ENCODE data around the gene LTBP1.
A peak's percentile ranks its signal among the peaks of the same experiment; 100 is the strongest.
"Not testable (repeated sequence)": the region's sequence is repeated elsewhere in the genome, so short reads cannot be mapped to it uniquely, and the experiment has no call there.

LTBP1 gene

GRCh38 chr2:32963941-32964340 lies 17.2 kb downstream of the LTBP1 start:
- no peak for DNase-seq (ENCODE audit: low spot score)

- DNase-seq (ENCODE audit: low spot score): no peak
Measured at GRCh38 chr2:32965523-32966171, 18.9 kb downstream of the LTBP1 start.

- DNase-seq (ENCODE audit: low spot score): no peak
Measured at GRCh38 chr2:32969444-32970162, 22.9 kb downstream of the LTBP1 start.

GRCh38 chr2:32973772-32974171 lies 27.0 kb downstream of the LTBP1 start:
- not testable (repeated sequence) for DNase-seq (ENCODE audit: low spot score)

- no peak for DNase-seq (ENCODE audit: low spot score)
Measured at GRCh38 chr2:32976409-32977063, 29.8 kb downstream of the LTBP1 start.

GRCh38 chr2:32977228-32977758 lies 30.5 kb downstream of the LTBP1 start:
- DNase-seq (ENCODE audit: low spot score): peak; percentile 29

- DNase-seq (ENCODE audit: low spot score): no peak
Measured at GRCh38 chr2:32981612-32982011, 34.9 kb downstream of the LTBP1 start.

GRCh38 chr2:32983193-32983924 lies 36.6 kb downstream of the LTBP1 start:
- DNase-seq (ENCODE audit: low spot score): not testable (repeated sequence)

GRCh38 chr2:32986480-32986879 lies 39.7 kb downstream of the LTBP1 start:
- no peak for DNase-seq (ENCODE audit: low spot score)

- no peak for DNase-seq (ENCODE audit: low spot score)
Measured at GRCh38 chr2:32988525-32988924, 41.8 kb downstream of the LTBP1 start.

- DNase-seq (ENCODE audit: low spot score): no peak
Measured at GRCh38 chr2:32990556-32990955, 43.8 kb downstream of the LTBP1 start.

- DNase-seq (ENCODE audit: low spot score): no peak
Measured at GRCh38 chr2:32991091-32991845, 44.5 kb downstream of the LTBP1 start.

- DNase-seq (ENCODE audit: low spot score): no peak
Measured at GRCh38 chr2:32993005-32993539, 46.3 kb downstream of the LTBP1 start.

- no peak for DNase-seq (ENCODE audit: low spot score)
Measured at GRCh38 chr2:32997705-32998104, 51.0 kb downstream of the LTBP1 start.

- DNase-seq (ENCODE audit: low spot score): no peak
Measured at GRCh38 chr2:33000986-33001385, 54.2 kb downstream of the LTBP1 start.

- DNase-seq (ENCODE audit: low spot score): no peak
Measured at GRCh38 chr2:33001823-33002222, 55.1 kb downstream of the LTBP1 start.

- DNase-seq (ENCODE audit: low spot score): no peak
Measured at GRCh38 chr2:33002863-33003262, 56.1 kb downstream of the LTBP1 start.

GRCh38 chr2:33005057-33005456 lies 58.3 kb downstream of the LTBP1 start:
- no peak for DNase-seq (ENCODE audit: low spot score)

GRCh38 chr2:33008716-33009115 lies 62.0 kb downstream of the LTBP1 start:
- DNase-seq (ENCODE audit: low spot score): no peak

- no peak for DNase-seq (ENCODE audit: low spot score)
Measured at GRCh38 chr2:33009249-33009648, 62.5 kb downstream of the LTBP1 start.

GRCh38 chr2:33011373-33011772 lies 64.6 kb downstream of the LTBP1 start:
- DNase-seq (ENCODE audit: low spot score): no peak
